ENCODE results near the gene U2AF2. TPM values are rescaled to one million over a fixed set of nuclear protein-coding genes. Genes with fewer than 3 reads are reported as not detected.

U2AF2 gene
- total RNA-seq, 1 experiment from 2014 or later, result 289 TPM

DNA sequence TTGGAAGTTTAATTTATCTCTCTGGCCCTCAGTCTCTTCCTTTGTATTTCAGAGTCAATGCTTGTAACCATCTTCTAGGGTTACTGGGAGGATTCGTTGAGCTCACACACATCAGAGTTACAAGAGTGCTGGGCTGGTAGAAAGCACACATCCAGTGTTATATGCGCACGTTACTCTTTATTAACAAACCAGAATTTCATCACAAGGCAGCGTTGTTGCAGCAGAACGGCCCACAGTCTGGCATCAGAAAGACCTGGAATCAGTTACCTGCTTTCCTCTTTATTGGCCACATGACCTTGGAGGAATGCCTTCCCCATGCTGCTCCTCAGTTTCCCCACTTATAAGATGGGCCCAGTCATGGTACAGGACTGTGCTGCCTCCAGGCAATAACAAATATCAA is 45.5 kb upstream of the U2AF2 start:
- Mint-ChIP-seq H3K4me3 (ENCODE audit: unreplicated experiment) (no peak overlapping the region), H3K9me3 (ENCODE audit: unreplicated experiment) (no peaks in the 10 kb centered on the region), H3K4me1 (ENCODE audit: low read depth, unreplicated experiment) (peaks cover 12% of the 10 kb centered on the region), H3K27ac (ENCODE audit: unreplicated experiment) (no peak overlapping the region), H3K27me3 (ENCODE audit: insufficient read depth, unreplicated experiment) (no peaks in the 10 kb centered on the region), H3K36me3 (ENCODE audit: insufficient read depth, unreplicated experiment) (peaks cover 31% of the 10 kb centered on the region)
- no peak for DNase-seq
- Histone ChIP-seq H3K36me3 (ENCODE audit: control insufficient read depth, insufficient read depth, low read length) (no peaks in the 10 kb centered on the region), H3K9me3 (no peaks in the 10 kb centered on the region), H3K4me1 (peaks cover 6% of the 10 kb centered on the region; the same call in 1 of the 2 replicates), H3K27me3 (replicated peaks; ENCODE audit: control insufficient read depth, insufficient read depth, low read length) (no peaks in the 10 kb centered on the region), H3K4me3 (ENCODE audit: low read depth, low read length) (no peak overlapping the region)
- TF ChIP-seq, protein P1, sequence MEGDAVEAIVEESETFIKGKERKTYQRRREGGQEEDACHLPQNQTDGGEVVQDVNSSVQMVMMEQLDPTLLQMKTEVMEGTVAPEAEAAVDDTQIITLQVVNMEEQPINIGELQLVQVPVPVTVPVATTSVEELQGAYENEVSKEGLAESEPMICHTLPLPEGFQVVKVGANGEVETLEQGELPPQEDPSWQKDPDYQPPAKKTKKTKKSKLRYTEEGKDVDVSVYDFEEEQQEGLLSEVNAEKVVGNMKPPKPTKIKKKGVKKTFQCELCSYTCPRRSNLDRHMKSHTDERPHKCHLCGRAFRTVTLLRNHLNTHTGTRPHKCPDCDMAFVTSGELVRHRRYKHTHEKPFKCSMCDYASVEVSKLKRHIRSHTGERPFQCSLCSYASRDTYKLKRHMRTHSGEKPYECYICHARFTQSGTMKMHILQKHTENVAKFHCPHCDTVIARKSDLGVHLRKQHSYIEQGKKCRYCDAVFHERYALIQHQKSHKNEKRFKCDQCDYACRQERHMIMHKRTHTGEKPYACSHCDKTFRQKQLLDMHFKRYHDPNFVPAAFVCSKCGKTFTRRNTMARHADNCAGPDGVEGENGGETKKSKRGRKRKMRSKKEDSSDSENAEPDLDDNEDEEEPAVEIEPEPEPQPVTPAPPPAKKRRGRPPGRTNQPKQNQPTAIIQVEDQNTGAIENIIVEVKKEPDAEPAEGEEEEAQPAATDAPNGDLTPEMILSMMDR (IDR thresholded peaks at IDR 0.05; ENCODE audit: insufficient read depth in 1 of 2, low read depth in 1 of 2, low read length in 1 of 2, severe bottlenecking in 1 of 2, unreplicated experiment in 1 of 2), result no peak
- intact Hi-C loops (cut with micrococcal nuclease; ENCODE audit: unreplicated experiment), result no loop called here
- ChIA-PET POLR2A (no interaction called here), CTCF (no interaction called here)
- no TSS peak for BruUV-seq (replicated peaks)

DNA sequence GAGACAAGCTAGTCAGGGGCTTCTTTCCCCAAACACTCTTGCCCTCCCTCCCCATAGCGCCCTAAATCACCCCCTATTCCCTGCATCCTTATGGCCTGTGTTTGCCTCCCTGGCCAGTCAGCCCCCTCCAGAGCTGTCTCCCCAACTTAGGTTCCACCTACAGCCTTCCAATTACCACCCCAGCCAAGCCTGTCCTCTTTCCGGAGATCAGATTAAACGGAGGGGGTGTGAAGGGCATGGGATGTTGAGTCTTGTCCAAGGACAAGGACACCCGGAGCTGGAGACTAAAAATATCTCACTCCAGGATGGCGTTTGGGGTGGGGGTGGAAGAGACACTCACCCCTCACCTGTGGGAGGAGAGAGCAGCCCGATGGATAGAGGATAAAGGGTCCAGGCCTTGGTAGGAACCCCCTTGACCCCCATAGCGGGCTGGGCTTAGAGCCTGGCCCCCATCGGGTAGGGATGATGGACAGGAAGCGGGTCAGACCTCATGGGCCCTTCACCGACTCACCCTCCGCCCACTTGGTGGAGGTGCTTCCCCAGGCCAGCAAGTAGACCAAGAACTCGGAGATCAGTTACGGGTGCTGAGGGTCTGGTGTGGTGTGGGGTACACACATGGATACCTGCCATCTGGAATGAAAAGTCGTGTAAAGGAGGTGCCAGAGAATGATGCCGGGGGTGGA is 43.4 kb upstream of the U2AF2 start:
- no peak for DNase-seq
- H3K9me3 Mint-ChIP-seq (ENCODE audit: unreplicated experiment), result no peaks in the 10 kb centered on the region
- no peak overlapping the region for H3K4me3 ChIP-seq (ENCODE audit: low read depth, low read length)
- peaks cover 13% of the 10 kb centered on the region for H3K36me3 Mint-ChIP-seq (ENCODE audit: insufficient read depth, unreplicated experiment)
- peaks cover 5% of the 10 kb centered on the region for H3K4me1 Mint-ChIP-seq (ENCODE audit: low read depth, unreplicated experiment)
- H3K27me3 ChIP-seq (replicated peaks; ENCODE audit: control insufficient read depth, insufficient read depth, low read length), result no peaks in the 10 kb centered on the region
- no peak overlapping the region for H3K4me3 Mint-ChIP-seq (ENCODE audit: unreplicated experiment)
- BruUV-seq (replicated peaks), result no TSS peak
- intact Hi-C loops (cut with micrococcal nuclease; ENCODE audit: unreplicated experiment), result no loop called here
- H3K27me3 Mint-ChIP-seq (ENCODE audit: insufficient read depth, unreplicated experiment), result no peaks in the 10 kb centered on the region
- POLR2A ChIA-PET, result no interaction called here
- TF ChIP-seq, protein P1 (IDR thresholded peaks at IDR 0.05; ENCODE audit: insufficient read depth in 1 of 2, low read depth in 1 of 2, low read length in 1 of 2, severe bottlenecking in 1 of 2, unreplicated experiment in 1 of 2), result no peak
- H3K27ac Mint-ChIP-seq (ENCODE audit: unreplicated experiment), result peak overlapping the region; percentile 31
- CTCF ChIA-PET, result no interaction called here
- H3K36me3 ChIP-seq (ENCODE audit: control insufficient read depth, insufficient read depth, low read length), result no peaks in the 10 kb centered on the region
- H3K4me1 ChIP-seq, result peaks cover 5% of the 10 kb centered on the region; the same call in 1 of the 2 replicates
- no peaks in the 10 kb centered on the region for H3K9me3 ChIP-seq

DNA sequence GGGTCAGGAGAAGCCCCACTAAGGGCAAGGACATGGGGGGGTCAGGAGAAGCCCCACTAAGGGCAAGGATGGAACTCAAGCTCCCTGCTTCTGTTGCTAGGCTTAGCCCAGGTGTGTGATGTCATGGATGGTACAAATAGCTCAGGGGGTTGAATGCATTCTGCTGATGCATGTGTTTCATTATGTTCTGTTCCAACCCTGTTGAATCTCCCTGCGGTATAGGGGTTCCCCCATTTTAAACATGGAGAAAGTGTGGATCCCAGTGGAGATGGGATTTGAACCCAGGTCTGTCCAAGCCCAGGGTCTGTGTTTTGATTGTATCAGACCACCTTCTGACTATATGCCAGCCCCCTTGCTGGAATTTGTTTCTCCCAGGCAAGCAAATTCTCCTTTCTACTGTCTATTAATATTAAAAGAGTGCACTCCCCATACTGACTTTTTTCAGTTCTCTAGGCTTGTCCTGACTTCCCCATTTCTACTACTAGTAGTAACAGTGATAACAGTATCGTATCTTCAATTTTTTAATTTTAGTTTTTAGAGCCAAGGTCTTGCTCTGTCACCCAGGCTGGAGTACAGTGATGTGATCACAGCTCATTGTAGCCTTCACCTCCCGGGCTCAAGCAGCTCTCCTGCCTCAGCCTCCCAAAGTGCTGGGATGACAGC is 42.7 kb upstream of the U2AF2 start:
- Histone ChIP-seq H3K36me3 (ENCODE audit: control insufficient read depth, insufficient read depth, low read length) (no peaks in the 10 kb centered on the region), H3K27me3 (replicated peaks; ENCODE audit: control insufficient read depth, insufficient read depth, low read length) (no peaks in the 10 kb centered on the region), H3K4me1 (no peaks in the 10 kb centered on the region), H3K4me3 (ENCODE audit: low read depth, low read length) (no peak overlapping the region), H3K9me3 (no peaks in the 10 kb centered on the region)
- no TSS peak for BruUV-seq (replicated peaks)
- intact Hi-C loops (cut with micrococcal nuclease; ENCODE audit: unreplicated experiment), result no loop called here
- Mint-ChIP-seq H3K4me3 (ENCODE audit: unreplicated experiment) (no peak overlapping the region), H3K36me3 (ENCODE audit: insufficient read depth, unreplicated experiment) (peaks cover 14% of the 10 kb centered on the region), H3K27me3 (ENCODE audit: insufficient read depth, unreplicated experiment) (no peaks in the 10 kb centered on the region), H3K4me1 (ENCODE audit: low read depth, unreplicated experiment) (no peaks in the 10 kb centered on the region), H3K9me3 (ENCODE audit: unreplicated experiment) (no peaks in the 10 kb centered on the region), H3K27ac (ENCODE audit: unreplicated experiment) (no peak overlapping the region)
- POLR2A ChIA-PET, result no interaction called here
- DNase-seq, result no peak
- CTCF ChIA-PET, result no interaction called here
- TF ChIP-seq, protein P1 (IDR thresholded peaks at IDR 0.05; ENCODE audit: insufficient read depth in 1 of 2, low read depth in 1 of 2, low read length in 1 of 2, severe bottlenecking in 1 of 2, unreplicated experiment in 1 of 2), result no peak
